GM19238 (cell line): Measurements from ENCODE around the gene COL6A3.

ENCODE experiments used
- DNase-seq: peaks from one replicate; pipeline ENCODE4 v3.0.0; 2011; ENCODE audit warnings: low spot score; ENCODE audit not compliant: insufficient read length

The COL6A3 gene

DNA sequence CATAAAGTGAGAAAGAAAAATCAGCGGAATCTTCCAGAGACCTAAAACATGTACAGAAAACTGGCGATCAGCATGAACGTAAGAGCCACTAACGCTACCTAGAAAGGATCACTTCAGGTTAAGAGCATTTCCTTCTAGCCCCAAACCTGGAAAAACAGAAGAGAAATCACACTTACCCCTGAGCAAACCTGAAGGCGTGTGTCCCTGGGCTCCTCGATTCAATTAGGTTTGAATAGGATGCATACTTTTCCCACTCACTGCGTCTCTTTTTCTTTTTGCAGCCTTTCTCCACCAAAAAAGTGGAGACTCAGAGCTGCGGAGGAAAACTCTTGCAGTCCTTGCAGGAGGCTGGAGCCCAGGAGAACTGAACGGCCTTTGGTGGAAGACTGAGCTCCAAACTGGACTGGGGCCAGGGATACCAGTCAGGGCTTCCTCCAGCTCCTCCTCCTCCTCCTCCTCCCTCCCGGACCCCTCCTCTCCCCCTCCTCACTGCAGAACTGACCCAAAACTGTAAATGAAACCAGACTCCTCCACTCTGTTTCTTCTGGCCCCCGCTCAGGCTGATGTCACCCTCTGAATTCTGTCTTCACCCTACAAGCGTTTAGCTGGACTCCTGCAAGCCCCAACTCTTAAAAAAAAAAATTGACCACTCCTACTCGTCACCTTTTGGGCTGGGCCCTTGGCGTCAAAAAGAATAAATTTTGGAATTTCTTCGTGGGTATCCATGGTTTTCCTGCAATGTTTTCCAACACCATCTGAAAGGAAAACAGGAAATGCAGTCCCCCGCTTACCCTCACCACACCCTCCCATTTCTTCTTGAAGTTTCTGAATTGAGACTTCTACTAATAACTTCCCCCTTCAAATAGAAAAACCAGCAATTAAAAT is at the start of gene COL6A3:
COL6A3 (minus strand) TSS at position 388 of the 885 bp plus-strand sequence. CDS start 17,347 bp downstream, outside the sequence.
- no peak for DNase-seq

DNA sequence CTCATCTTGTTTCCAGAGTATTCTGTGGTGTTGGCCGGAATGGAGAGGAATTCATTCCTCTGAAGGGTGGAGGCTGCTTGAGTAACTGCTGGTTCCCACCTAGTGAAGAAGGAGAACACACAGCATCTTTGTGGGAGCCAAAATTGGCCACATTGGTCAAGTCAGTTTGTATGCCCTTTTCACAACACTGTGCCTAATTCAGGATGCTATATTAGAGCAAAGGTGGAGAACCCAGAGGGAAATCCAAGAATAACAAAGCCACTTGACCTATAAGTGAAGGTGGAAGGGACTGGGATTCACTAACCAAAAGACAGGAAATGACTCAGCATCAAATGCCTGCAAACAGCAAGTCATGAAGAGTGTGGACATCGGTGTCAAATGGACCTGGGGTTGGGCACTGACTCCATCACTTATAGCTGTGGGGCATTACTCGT is 45.8 kb upstream of the COL6A3 start:
- no peak for DNase-seq

DNA sequence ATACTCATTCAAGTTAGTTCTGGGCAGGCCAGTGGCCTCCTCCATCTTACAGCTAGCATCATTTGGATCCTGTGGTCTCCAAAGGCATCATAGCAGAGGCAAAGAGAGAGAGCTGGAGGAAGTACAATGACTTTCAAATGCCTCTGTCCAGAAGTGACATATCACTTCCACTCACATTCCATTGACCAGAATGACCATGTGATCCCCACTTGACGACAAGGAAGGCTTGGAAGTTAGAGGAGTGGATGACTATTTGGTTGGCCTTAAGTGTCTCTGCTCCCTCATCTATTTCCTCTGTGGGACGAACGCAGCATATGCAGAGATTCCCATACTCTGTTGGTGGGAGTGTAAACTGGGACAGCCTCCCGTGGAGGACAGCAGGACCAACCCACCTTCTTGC is 45.3 kb upstream of the COL6A3 start:
- no peak for DNase-seq

DNA sequence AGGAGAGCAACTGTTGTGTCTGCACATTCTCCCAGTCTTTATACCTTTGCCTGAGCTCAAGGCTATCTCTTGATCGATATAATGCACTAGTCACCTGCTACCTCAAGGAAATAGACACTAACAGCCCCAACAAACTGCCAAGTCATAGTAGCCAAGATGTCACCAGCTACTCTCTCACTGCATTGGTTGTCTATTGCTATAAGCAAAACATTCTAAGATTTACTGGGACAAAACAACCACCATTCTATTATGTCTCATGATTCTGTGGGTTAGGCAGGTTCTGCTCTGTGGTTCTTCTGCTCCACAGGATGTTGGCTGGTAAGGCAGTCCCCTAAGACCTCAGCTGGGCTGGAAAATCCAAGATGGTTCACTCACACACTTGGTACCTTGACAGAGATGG is 44.6 kb upstream of the COL6A3 start:
- DNase-seq = no peak

DNA sequence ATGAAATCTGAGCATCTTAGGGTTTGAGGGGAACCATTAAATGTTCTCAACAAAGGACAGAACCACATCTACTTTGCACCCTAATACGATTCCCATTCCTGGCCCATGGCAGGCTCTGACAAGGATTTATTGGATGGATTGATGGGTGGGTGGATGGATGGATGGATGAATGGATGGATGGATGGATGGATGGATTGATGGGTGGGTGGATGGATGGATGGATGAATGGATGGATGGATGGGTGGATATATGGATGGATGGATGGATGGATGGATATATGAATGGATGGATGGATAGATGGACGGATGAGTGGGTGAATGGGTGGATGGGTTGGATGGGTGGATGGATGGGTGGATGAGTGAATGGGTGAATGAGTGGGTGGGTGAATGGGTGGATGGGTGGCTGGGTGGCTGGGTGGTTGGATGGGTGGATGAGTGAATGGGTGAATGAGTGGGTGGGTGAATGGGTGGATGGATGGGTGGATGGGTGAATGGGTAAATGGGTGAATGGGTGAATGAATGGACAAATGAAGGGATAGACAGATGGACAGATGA is 43.5 kb upstream of the COL6A3 start:
- no peak for DNase-seq

- DNase-seq = no peak
These were observed 42.4 kb upstream of the COL6A3 start for GRCh38 chr2:237456200-237456843.

GRCh38 chr2:237455764-237456163 is 41.8 kb upstream of the COL6A3 start:
- no peak for DNase-seq

GRCh38 chr2:237453671-237454070 is 39.7 kb upstream of the COL6A3 start:
- no peak for DNase-seq

GRCh38 chr2:237452861-237453260 is 38.9 kb upstream of the COL6A3 start:
- DNase-seq = no peak

DNA sequence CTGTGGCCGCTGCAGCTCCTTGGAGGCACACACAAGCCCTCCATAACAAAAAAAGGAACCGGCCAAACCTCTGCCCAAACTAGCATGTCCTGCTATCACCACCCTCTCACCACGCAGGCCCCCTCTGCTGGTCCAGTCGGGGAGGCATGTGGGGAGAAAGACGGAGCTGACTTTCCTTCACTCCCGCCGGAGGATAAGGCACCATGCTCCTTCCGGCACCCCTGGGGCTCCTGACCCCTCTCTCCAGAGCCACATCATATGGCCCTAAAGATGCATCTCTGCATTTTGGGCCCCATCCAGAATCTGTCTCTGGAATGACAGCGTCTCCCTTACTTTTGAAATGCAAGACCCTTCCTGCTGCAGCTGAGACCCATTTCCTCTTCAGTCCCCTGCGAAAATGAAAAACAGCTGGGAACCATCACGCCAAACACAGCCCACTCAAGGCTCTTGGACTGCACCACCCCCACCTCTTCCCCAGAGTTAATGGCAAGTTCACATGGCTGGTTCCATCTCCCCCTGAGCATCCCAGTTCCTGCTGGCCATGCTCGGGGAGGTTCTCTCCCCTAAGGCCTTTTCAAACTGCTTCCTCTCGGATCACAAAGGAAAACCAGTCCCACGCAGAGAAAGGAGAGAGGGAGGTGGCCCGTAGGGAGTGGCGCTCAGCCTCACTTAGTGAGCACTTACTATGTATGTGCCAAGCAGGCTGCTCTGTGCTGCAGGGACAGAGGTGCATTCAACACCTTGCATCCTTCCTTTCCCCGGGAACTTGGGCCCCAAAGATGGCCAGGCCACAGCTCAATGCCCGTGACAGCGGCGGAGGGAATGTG is 37.9 kb upstream of the COL6A3 start:
- DNase-seq = no peak

GRCh38 chr2:237450583-237450982 is 36.6 kb upstream of the COL6A3 start:
- no peak for DNase-seq

- DNase-seq = no peak
These were observed 36.1 kb upstream of the COL6A3 start for GRCh38 chr2:237450108-237450507.

DNA sequence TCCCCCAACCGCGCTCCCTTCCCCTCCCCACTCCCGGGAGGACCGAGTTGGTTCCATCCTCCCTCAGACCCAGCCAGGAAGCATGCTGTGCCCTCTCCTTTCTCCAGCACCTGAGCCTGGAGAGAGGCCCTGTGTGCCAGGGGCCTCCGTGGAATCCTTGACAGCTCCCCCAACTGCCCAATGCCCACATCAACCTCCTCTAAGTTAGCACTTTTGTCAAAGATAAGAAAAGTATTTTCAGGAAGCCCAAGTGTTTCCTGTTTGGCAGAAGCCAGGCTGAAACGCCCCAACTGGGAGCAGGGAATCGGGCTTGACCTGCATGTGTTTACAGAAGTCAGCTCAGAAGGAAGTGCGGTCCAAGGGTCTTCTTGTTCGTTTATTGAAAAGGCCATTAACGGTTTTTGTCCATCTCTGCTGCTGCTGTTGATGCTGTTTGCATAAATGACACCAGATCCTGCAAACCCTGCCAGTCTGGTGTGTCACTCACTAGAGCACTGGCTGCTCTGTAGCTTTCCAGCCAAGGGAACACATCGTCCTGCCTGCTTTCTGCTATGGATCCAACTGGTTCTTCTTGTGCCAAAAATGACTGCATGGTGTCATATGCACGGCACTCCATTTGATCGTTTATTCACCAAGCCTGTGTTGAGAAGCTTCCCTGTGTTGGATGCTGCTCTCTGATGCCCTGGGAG is 35.4 kb upstream of the COL6A3 start:
- DNase-seq = no peak

- no peak for DNase-seq
These were observed 34.7 kb upstream of the COL6A3 start for GRCh38 chr2:237448626-237449025.

DNA sequence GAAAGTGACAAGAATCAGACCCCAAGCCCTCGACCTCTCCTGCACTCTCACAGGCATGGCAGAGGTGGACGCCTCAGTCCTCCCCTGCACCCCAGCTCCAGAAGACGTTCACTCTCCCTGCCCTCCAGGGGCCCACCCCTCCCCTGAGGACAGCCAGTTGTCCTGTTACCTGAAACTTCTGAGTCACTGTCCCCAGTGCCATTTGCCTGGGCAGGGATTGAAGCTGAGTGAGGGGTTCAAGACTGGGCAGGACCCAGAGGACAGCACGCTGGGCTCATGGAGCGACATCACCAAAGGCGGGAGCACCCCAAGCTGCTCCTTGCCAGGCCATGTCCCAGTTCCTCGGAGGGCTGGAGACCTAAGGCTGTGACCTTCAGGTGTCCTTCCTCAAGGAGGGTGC is 34.2 kb upstream of the COL6A3 start:
- no peak for DNase-seq

DNA sequence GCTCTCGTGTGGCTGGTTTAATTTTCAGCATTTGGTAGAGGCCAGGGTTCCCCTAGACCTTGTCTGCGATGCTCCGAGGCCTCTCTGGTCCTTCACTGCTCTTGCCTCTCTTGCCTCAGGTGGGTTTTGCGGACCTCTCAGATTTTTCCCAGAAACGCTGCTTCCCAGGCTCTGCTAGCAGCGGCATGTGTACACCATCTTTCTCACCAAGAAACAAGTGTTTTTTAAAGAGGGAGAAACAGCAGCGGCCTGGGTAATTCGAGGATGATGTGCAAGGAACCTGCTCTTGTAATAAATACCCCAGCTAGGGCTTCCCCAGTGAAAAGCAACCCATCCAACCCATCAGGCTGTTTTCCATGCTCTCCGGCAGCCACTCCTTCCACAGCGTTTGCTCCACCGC is 33.5 kb upstream of the COL6A3 start:
- no peak for DNase-seq

GRCh38 chr2:237446338-237446665 is 32.3 kb upstream of the COL6A3 start:
- no peak for DNase-seq

GRCh38 chr2:237445611-237446337 is 31.8 kb upstream of the COL6A3 start:
- no peak for DNase-seq

- no peak for DNase-seq
These were observed 30.1 kb upstream of the COL6A3 start for GRCh38 chr2:237444071-237444470.

DNA sequence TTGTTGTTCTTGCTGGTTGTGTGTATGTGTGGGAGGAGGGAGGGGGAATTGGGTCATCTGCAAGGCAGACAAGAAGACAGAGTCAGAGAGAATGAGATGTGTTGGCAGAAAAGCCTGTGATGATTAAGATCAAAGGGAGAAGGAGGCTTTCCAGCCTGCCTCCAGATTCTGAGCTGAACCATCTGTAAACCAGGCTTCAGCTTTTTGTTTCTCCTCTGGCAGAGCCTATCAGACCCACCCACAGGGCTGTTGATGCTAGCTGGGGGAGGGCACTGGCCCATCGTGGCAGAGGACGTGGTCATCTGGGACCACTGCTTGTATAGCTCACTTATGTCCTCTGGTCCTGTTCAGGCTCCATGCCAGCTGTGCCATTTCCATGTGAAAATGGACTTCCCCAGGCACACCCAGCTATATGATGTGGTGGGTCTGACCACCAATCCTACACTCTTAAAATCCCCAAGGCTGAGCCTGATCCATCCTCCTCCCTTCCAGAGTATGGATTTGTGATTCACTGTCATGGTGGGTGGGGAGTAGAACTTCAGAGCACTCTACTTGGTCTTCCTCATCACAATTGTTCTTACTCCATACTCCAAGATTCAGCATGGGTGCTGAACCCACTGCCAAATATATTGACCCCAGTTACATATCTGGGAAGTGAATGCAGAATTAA is 27.8 kb upstream of the COL6A3 start:
- DNase-seq = no peak
